ENCODE data around the gene LYST.

DNA sequence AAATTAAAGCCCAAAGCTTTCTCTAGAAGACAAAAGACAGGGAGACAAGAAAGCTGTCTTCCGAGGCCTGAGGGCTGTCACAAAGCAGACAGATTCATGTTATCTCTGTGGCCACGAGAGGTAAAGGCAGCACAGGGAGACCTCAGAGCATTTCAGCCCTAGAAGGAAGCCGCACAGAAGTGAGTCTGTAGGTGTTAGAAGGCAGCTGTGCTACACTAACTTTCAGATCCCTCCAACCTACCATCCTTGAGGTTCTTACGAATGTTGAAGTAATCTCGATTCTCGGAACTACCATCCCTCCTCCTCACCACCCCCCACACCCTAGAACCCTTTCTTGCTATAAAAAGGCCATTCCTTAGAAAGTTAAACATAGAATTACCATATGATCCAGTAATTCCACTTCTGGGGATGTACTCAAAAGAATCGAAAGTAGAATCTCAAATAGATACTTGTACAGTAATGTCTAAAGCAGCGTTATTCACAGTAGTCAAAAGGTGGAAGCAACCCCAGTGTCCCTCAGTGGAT, 21.5 kb upstream of the LYST start:
- TF ChIP-seq CTCF (conservative IDR thresholded peaks at IDR 0.05 in 1 of 2, IDR thresholded peaks at IDR 0.05 in 1 of 2; ENCODE audit: low read depth in 1 of 2, low read length in 2 of 2): no peak
- TF ChIP-seq EZH2 (IDR thresholded peaks at IDR 0.05; ENCODE audit: low read length, missing control alignments): no peak

All from fibroblast of lung (primary cell).